PFSK-1 (cell line): Measurements from ENCODE around the gene RNF207.

ENCODE experiments used
- FOXP2 ChIP-seq: optimal IDR thresholded peaks from 2 replicates; pipeline ENCODE3; 2011; ENCODE audit warnings: borderline replicate concordance, control low read depth, inconsistent platforms; ENCODE audit not compliant: insufficient read depth; ENCODE audit errors: extremely low read length, extremely low read depth
- POLR2AphosphoS5 ChIP-seq: IDR thresholded peaks from 2 replicates; pipeline ENCODE4 v1.6.1; 2012; ENCODE audit warnings: low read depth, mild to moderate bottlenecking, control low read depth, low read length, moderate library complexity
- REST ChIP-seq, 2 experiments: IDR thresholded peaks; 2 replicates each; pipeline versions ENCODE4 v1.6.1 to v1.8.0; 2011 to 2012; ENCODE audit warnings: low read depth in 2 of 2, low read length in 2 of 2, control low read depth in 1 of 2, inconsistent platforms in 1 of 2, mild to moderate bottlenecking in 1 of 2, moderate library complexity in 1 of 2; ENCODE audit not compliant: insufficient read depth in 1 of 2
- SIN3A ChIP-seq: IDR thresholded peaks from 2 replicates; pipeline ENCODE4 v1.6.1; 2012; ENCODE audit warnings: mild to moderate bottlenecking, low read length, moderate library complexity, borderline replicate concordance; ENCODE audit not compliant: insufficient read depth
- TAF1 ChIP-seq: IDR thresholded peaks from 2 replicates; pipeline ENCODE4 v1.6.1; 2012; ENCODE audit warnings: low read length, control low read depth, borderline replicate concordance; ENCODE audit not compliant: insufficient read depth

RNF207 gene

GRCh38 chr1:6165027-6165426, 40.9 kb upstream of the RNF207 start:
- TF ChIP-seq POLR2AphosphoS5 (no peak), REST (IDR thresholded peaks at IDR 0.05; ENCODE audit: insufficient read depth in 1 of 2, low read depth in 2 of 2, low read length in 2 of 2) (no peak), SIN3A (no peak), FOXP2 (no peak), TAF1 (no peak)

DNA sequence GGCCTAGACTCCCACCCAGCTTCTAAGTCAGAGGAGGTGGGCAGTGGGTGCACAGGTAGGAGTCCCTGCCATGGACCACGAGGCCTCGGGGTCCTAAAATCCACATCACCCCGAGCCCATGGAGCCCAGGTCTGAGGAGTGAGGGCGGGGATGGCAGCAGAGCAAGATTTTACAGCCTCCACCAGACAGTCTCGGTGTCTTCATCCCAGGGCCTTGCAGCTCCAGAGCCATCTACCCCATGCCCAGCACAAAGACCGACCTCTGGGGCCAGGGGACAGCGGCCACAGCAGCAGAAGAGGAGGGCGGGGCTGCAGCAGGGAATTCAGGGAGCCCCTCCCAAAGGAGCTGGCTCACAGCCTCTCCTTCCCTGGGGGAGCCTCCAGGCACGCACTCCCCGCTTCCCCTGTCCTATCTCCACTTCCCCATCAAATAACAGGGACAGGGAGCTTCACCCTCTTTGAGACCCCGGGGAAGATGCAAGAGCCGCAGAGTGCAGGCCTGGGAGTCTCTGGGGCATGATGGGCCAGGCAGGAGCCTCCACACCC, 40.4 kb upstream of the RNF207 start:
- TF ChIP-seq TAF1 (no peak), REST (IDR thresholded peaks at IDR 0.05; ENCODE audit: insufficient read depth in 1 of 2, low read depth in 2 of 2, low read length in 2 of 2) (no peak), FOXP2 (no peak), POLR2AphosphoS5 (no peak), SIN3A (no peak)

- no peak for TF ChIP-seq FOXP2
- no peak for TF ChIP-seq SIN3A
- TF ChIP-seq POLR2AphosphoS5, result no peak
- no peak for TF ChIP-seq REST (IDR thresholded peaks at IDR 0.05; ENCODE audit: insufficient read depth in 1 of 2, low read depth in 2 of 2, low read length in 2 of 2)
- no peak for TF ChIP-seq TAF1
Observed at GRCh38 chr1:6166221-6166620, 39.7 kb upstream of the RNF207 start.

- TF ChIP-seq POLR2AphosphoS5, result no peak
- TF ChIP-seq REST (IDR thresholded peaks at IDR 0.05; ENCODE audit: insufficient read depth in 1 of 2, low read depth in 2 of 2, low read length in 2 of 2), result no peak
- TF ChIP-seq TAF1, result no peak
- TF ChIP-seq SIN3A, result no peak
- TF ChIP-seq FOXP2, result no peak
Observed at GRCh38 chr1:6166655-6167390, 39.1 kb upstream of the RNF207 start.
